ENCODE data around the gene TIRAP. TPM values are rescaled to one million over a fixed set of nuclear protein-coding genes. Genes with fewer than 3 reads are reported as not detected.

TIRAP gene
- total RNA-seq: 3.8 and 6.0 TPM in 2 replicates

GRCh38 chr11:126282736-126283591 is at the start of gene TIRAP:
Gene TIRAP, plus strand, starts transcription at chr11:126283093. Its CDS starts 7,802 bp downstream, at chr11:126290895.

GRCh38 chr11:126268708-126269579 is 13.9 kb upstream of the TIRAP start, which contains the start of the genes FOXRED1 and SRPRA:
Gene FOXRED1, plus strand, starts transcription at chr11:126269154. Its CDS starts 53 bp downstream, at chr11:126269207.
Gene SRPRA, minus strand, starts transcription at chr11:126268895. Its CDS starts 91 bp downstream, at chr11:126268804.

GRCh38 chr11:126303623-126304456 is 20.9 kb downstream of the TIRAP start, which contains the start of gene DCPS:
Gene DCPS, plus strand, starts transcription at chr11:126304060. Its CDS starts 21 bp downstream, at chr11:126304081.

Other genes starting within 250 kb of the TIRAP start
- 21.8 and 29.6 TPM in 2 replicates for gene CDON, start 220.2 kb upstream of the TIRAP start, total RNA-seq
- 11.5 and 18.2 TPM in 2 replicates for gene RPUSD4, start 71.4 kb upstream of the TIRAP start, total RNA-seq
- gene FAM118B, start 71.3 kb upstream of the TIRAP start, total RNA-seq: 11.7 and 13.9 TPM in 2 replicates
- 112 and 118 TPM in 2 replicates for gene SRPRA, start 14.2 kb upstream of the TIRAP start, total RNA-seq
- gene FOXRED1, start 13.9 kb upstream of the TIRAP start, total RNA-seq: 11.6 and 27.1 TPM in 2 replicates
- gene DCPS, start 21.0 kb downstream of the TIRAP start, total RNA-seq: 11.0 and 14.6 TPM in 2 replicates
- gene ST3GAL4, start 72.6 kb downstream of the TIRAP start, total RNA-seq: 43.1 and 78.9 TPM in 2 replicates

Measured in cardiac atrium fibroblast (primary cell).